ENCODE data around the gene NOD1. TPM values are rescaled to one million over a fixed set of nuclear protein-coding genes. Genes with fewer than 3 reads are reported as not detected.

NOD1 gene
- total and polyA plus RNA-seq, 2 of the 8 experiments (the other 6 are each of a cell fraction or from before 2014, with no cell fraction given): 3.8 to 6.5 TPM

- Histone ChIP-seq H4K91ac (replicated peaks; ENCODE audit: insufficient read length, low read length) (no peak overlapping the region), H3K4me1 (replicated peaks in 1 of 4; ENCODE audit: control insufficient read depth in 3 of 4, insufficient read depth in 4 of 4, low read length in 3 of 4) (peaks cover 0 to 9% (median 3%) of the 10 kb centered on the region in 4 experiments; a peak in 3 of 7 replicates), H3K23ac (ENCODE audit: insufficient read length) (no peak overlapping the region), H3K4ac (replicated peaks; ENCODE audit: insufficient read length, low read depth, low read length) (no peak overlapping the region), H4K8ac (ENCODE audit: extremely low read depth, insufficient read depth, low read length) (no peak overlapping the region; the same call in 1 of the 2 replicates), H2AK5ac (ENCODE audit: low read depth, low read length) (no peak overlapping the region), H3K18ac (ENCODE audit: extremely low read depth, low read length) (no peak overlapping the region), H3K36me3 (ENCODE audit: control insufficient read depth in 2 of 4, insufficient read depth in 4 of 4, low read length in 3 of 4) (0 out of 8 replicates have a peak, but pooled peaks cover 0 to 2% (median 0%) of the 10 kb centered on the region in 4 experiments), H3K27ac (ENCODE audit: low read depth, low read length) (no peak overlapping the region), H3K14ac (ENCODE audit: insufficient read length) (no peak overlapping the region), H3K79me1 (ENCODE audit: low read depth, low read length) (0 out of 2 replicates have a peak, but pooled peaks cover 3% of the 10 kb centered on the region), H3K9me3 (ENCODE audit: insufficient read depth in 2 of 2, low read depth in 1 of 2, low read length in 1 of 2) (no peaks in the 10 kb centered on the region), H4K20me1 (replicated peaks in 1 of 2; ENCODE audit: control insufficient read depth in 1 of 2, insufficient read depth in 2 of 2, low read length in 2 of 2) (no peaks in the 10 kb centered on the region), H2BK120ac (replicated peaks; ENCODE audit: low read depth, low read length) (no peak overlapping the region), H3K4me3 (ENCODE audit: extremely low read depth in 1 of 4, insufficient read depth in 2 of 4, low read depth in 3 of 4, low read length in 4 of 4) (no peak overlapping the region), H2BK15ac (ENCODE audit: low read length) (0 out of 2 replicates have a peak overlapping the region, but pooled peaks have one; percentile 61), H2BK12ac (ENCODE audit: low read depth, low read length) (no peak overlapping the region), H3K79me2 (ENCODE audit: control insufficient read depth in 1 of 2, insufficient read depth in 2 of 2, low read length in 2 of 2) (no peaks in the 10 kb centered on the region), H2BK5ac (ENCODE audit: low read depth, low read length) (no peak overlapping the region), H3K56ac (replicated peaks; ENCODE audit: insufficient read length, low read depth, low read length) (no peak overlapping the region), H2BK20ac (ENCODE audit: low read length) (no peak overlapping the region), H2AFZ (ENCODE audit: low read length) (no peak overlapping the region), H3K4me2 (ENCODE audit: insufficient read depth in 1 of 2, low read depth in 2 of 2, low read length in 2 of 2) (no peak overlapping the region), H4K5ac (ENCODE audit: insufficient read length, low read depth, low read length) (no peak overlapping the region), H3K27me3 (replicated peaks in 1 of 4; ENCODE audit: control insufficient read depth in 3 of 4, extremely low read depth in 1 of 4, insufficient read depth in 3 of 4, low read length in 3 of 4) (no peaks in the 10 kb centered on the region), H3K23me2 (ENCODE audit: low read depth, low read length) (no peaks in the 10 kb centered on the region), H3K9ac (replicated peaks in 1 of 4; ENCODE audit: extremely low read depth in 1 of 4, low read depth in 3 of 4, low read length in 3 of 4) (no peak overlapping the region)
- DNase-seq (ENCODE audit: low read depth in 1 of 2, low spot score in 2 of 2): no peak
- 88% methylated on average over 22 of the region's 27 CpGs; no CpG with 5 or more reads in 1 of the 2 experiments for WGBS, 2 experiments (ENCODE audit: extremely low coverage in 1 of 2, insufficient coverage in 1 of 2, insufficient read length in 1 of 2, insufficient replicate concordance in 2 of 2, low coverage in 1 of 2, low lambda C conversion rate in 2 of 2, missing lambda C conversion rate in 1 of 2)
- ChIA-PET POLR2A (ENCODE audit: partially characterized antibody) (interaction anchor here (0.6 kb wide), 1 partner anchor 15 kb away, joined by 3 read pairs; no protein-coding TSS in a partner anchor), CTCF (ENCODE audit: partially characterized antibody) (interaction anchor here (0.6 to 2.3 kb wide), 9 partner anchors 12 to 177 kb away, joined by 3 to 7 read pairs (median 5); no protein-coding TSS in a partner anchor)
- no peak for FAIRE-seq
- TF ChIP-seq ZNF274 (IDR thresholded peaks at IDR 0.05; ENCODE audit: borderline replicate concordance, extremely low read depth, low read length): no peak
Measured at GRCh38 chr7:30452280-30452930, 26.2 kb downstream of the NOD1 start.

Measured in H1 (cell line).